K562 (cell line): ENCODE results near the gene SAV1. TPM values are rescaled to one million over a fixed set of nuclear protein-coding genes. Genes with fewer than 3 reads are reported as not detected.

Experiments used
- ATAC-seq: fragments of 200-7000 bp; cut with Tn5 transposase; 3 replicates; pipeline ENCODE4 v1.9.1; 2020; ENCODE audit warnings: moderate library complexity
- BruUV-seq: library from RNA; stranded (reverse); fragments of 400-500 nt; replicated peaks from 2 replicates; lab custom pipeline; 2021; lab: Mats Ljungman, UMichigan
- CTCF ChIA-PET: fragments of 300-600 bp; formaldehyde crosslinking; extraction: SDS; loops from one replicate; lab custom pipeline; 2021; ENCODE audit warnings: low intra/inter-chr PET ratio; lab: Yijun Ruan, JAX
- POLR2A ChIA-PET: fragments of 300-600, 350-650 bp; sonication (Branson Sonifier 250); formaldehyde crosslinking; extraction: SDS; loops from one replicate; lab custom pipeline; 2021; ENCODE audit warnings: antibody characterized with exemption, inconsistent platforms; lab: Yijun Ruan, JAX
- DNase-seq, 4 experiments: peaks; one replicate each; pipeline versions ENCODE4 v3.0.0 to v3.0.0-alpha.2; 2011 to 2018; ENCODE audit warnings: low spot score in 3 of 4, mixed read lengths in 3 of 4; ENCODE audit errors: extremely low read depth in 1 of 4
- FAIRE-seq: peaks from 2 replicates; lab custom pipeline; 2011; peaks lifted over from hg19 to GRCh38; lab: Jason Lieb, UNC
- H2AFZ ChIP-seq: 2 replicates; pipeline ENCODE4 v1.6.0; 2011; ENCODE audit warnings: low read depth, low read length, control low read depth, inconsistent platforms
- H3K27ac ChIP-seq: fragments of 200-600 bp; 3 replicates; pipeline ENCODE4 v1.8.0; 2011; ENCODE audit warnings: low read depth, mild to moderate bottlenecking, control low read depth, inconsistent platforms, low read length, moderate library complexity, mixed read lengths; ENCODE audit errors: extremely low read depth
- H3K27me3 ChIP-seq, 2 experiments: fragments of 300-600 bp in 1 of 2; 2 replicates in 1 of 2; 3 replicates in 1 of 2; pipeline versions ENCODE4 v1.6.0 to v1.8.0; 2011; ENCODE audit warnings: inconsistent platforms in 2 of 2, low read length in 2 of 2, mild to moderate bottlenecking in 1 of 2, mixed read lengths in 1 of 2, moderate library complexity in 1 of 2; ENCODE audit not compliant: control insufficient read depth in 2 of 2, insufficient read depth in 2 of 2
- H3K36me3 ChIP-seq: fragments of 300-600 bp; 3 replicates; pipeline ENCODE4 v1.8.0; 2011; ENCODE audit warnings: mild to moderate bottlenecking, low read length, inconsistent platforms; ENCODE audit not compliant: control insufficient read depth, insufficient read depth
- H3K4me1 ChIP-seq, 2 experiments: fragments of 200-600 bp in 1 of 2; replicated peaks in 1 of 2; 2 replicates in 1 of 2; 3 replicates in 1 of 2; pipeline versions ENCODE4 v1.5.1 to v1.8.0; 2011; ENCODE audit warnings: inconsistent platforms in 2 of 2, low read length in 2 of 2, mild to moderate bottlenecking in 1 of 2, mixed read lengths in 1 of 2, moderate library complexity in 1 of 2; ENCODE audit not compliant: control insufficient read depth in 2 of 2, insufficient read depth in 2 of 2
- H3K4me2 ChIP-seq: 2 replicates; pipeline ENCODE4 v1.6.1; 2011; ENCODE audit warnings: low read length, control low read depth, inconsistent platforms, mixed read lengths; ENCODE audit not compliant: insufficient read depth
- H3K4me3 ChIP-seq: fragments of 200-600 bp; sonication (generic), shearing (Covaris generic); 2 replicates; pipeline ENCODE4 v1.5.1; 2016; ENCODE audit warnings: control low read depth, inconsistent platforms
- H3K79me2 ChIP-seq: fragments of 200-600 bp; 3 replicates; pipeline ENCODE4 v1.8.0; 2011; ENCODE audit warnings: low read length, inconsistent platforms; ENCODE audit not compliant: control insufficient read depth, insufficient read depth
- H3K9ac ChIP-seq, 2 experiments: 2 replicates each; pipeline versions ENCODE4 v1.6.0 to v1.6.1; 2011; ENCODE audit warnings: low read depth in 2 of 2, low read length in 2 of 2, control low read depth in 1 of 2, inconsistent platforms in 1 of 2, mild to moderate bottlenecking in 1 of 2, mixed read lengths in 1 of 2; ENCODE audit not compliant: insufficient read depth in 1 of 2
- H3K9me1 ChIP-seq: one replicate; pipeline ENCODE4 v1.6.0; 2011; ENCODE audit warnings: inconsistent platforms, mild to moderate bottlenecking, low read length, moderate library complexity; ENCODE audit not compliant: control insufficient read depth, insufficient read depth
- H3K9me3 ChIP-seq: replicated peaks from 2 replicates; pipeline ENCODE4 v1.5.1; 2011; ENCODE audit warnings: low read depth, low read length, inconsistent platforms; ENCODE audit not compliant: control insufficient read depth, insufficient read depth
- H4K20me1 ChIP-seq: replicated peaks from 2 replicates; pipeline ENCODE4 v1.6.1; 2011; ENCODE audit warnings: low read length, inconsistent platforms, mixed read lengths; ENCODE audit not compliant: control insufficient read depth, insufficient read depth
- C11orf30 ChIP-seq: fragments of 450-650 bp; IDR thresholded peaks from 2 replicates; pipeline ENCODE4 v1.6.1; 2016; ENCODE audit warnings: low read depth, mild to moderate bottlenecking
- DLX4 ChIP-seq: fragments of 250-450 bp; sonication (Bioruptor Pico); IDR thresholded peaks from 2 replicates; pipeline ENCODE4 v1.6.1; 2021; ENCODE audit warnings: mild to moderate bottlenecking
- HOXB6 ChIP-seq: fragments of 250-450 bp; sonication (Bioruptor Pico); IDR thresholded peaks from 2 replicates; pipeline ENCODE4 v1.5.1; 2022; ENCODE audit warnings: mild to moderate bottlenecking, borderline replicate concordance
- KDM4B ChIP-seq, 2 experiments: fragments of 450-650 bp in 1 of 2; sonication (generic) in 1 of 2; IDR thresholded peaks; 2 replicates each; pipeline ENCODE4 v1.6.1; 2016 to 2017; ENCODE audit warnings: borderline replicate concordance in 2 of 2, antibody characterized with exemption in 1 of 2, low read depth in 1 of 2, mild to moderate bottlenecking in 1 of 2
- NFXL1 ChIP-seq: fragments of 450-650 bp; formaldehyde crosslinking; IDR thresholded peaks from 2 replicates; pipeline ENCODE4 v1.4.0; 2021; ENCODE audit warnings: mild to moderate bottlenecking
- PURB ChIP-seq: sonication (generic); formaldehyde crosslinking; IDR thresholded peaks from 2 replicates; pipeline ENCODE4 v1.9.0; 2021; ENCODE audit warnings: low read depth, mild to moderate bottlenecking, missing genetic modification reagents
- ZNF3 ChIP-seq: fragments of 250-450 bp; sonication (Bioruptor Pico); IDR thresholded peaks from 2 replicates; pipeline ENCODE4 v1.5.0; 2021; ENCODE audit warnings: mild to moderate bottlenecking, moderate library complexity
- ZNF408 ChIP-seq: fragments of 250-450 bp; sonication (Bioruptor Pico); IDR thresholded peaks from 2 replicates; pipeline ENCODE4 v1.4.0; 2020; ENCODE audit warnings: low read depth, mild to moderate bottlenecking, moderate library complexity
- ZNF609 ChIP-seq: sonication (generic); formaldehyde crosslinking; IDR thresholded peaks from 2 replicates; pipeline ENCODE4 v1.8.1; 2023; ENCODE audit warnings: missing genetic modification reagents, mild to moderate bottlenecking, borderline replicate concordance
- ZNF655 ChIP-seq: fragments of 250-450 bp; sonication (Bioruptor Pico); IDR thresholded peaks from 2 replicates; pipeline ENCODE4 v1.5.0; 2021
- ZNF717 ChIP-seq: fragments of 250-450 bp; sonication (Bioruptor Pico); IDR thresholded peaks from 2 replicates; pipeline ENCODE4 v1.5.0; 2021
- WGBS: fragments of 100-300 bp; shearing (Covaris generic); methylation state at CpG from one replicate; pipeline ENCODE4 v1.1.6; 2016; ENCODE audit warnings: low coverage, mixed read lengths; ENCODE audit not compliant: insufficient coverage; ENCODE audit errors: missing lambda C conversion rate; 5-methylcytosine and 5-hydroxymethylcytosine counted together
- in situ Hi-C: fragments of 300-500 bp; cut with MboI; formaldehyde crosslinking; loops from 4 replicates; pipeline ENCODE4 v1.15.0; 2018; ENCODE audit warnings: inconsistent platforms, mixed read lengths
- intact Hi-C: fragments of 100-400 bp; cut with micrococcal nuclease; formaldehyde crosslinking; loops from 2 replicates; pipeline ENCODE4 v1.14.2; 2022
- polyA plus RNA-seq, 8 experiments: library from polyadenylated mRNA; depleted of rRNA in 4 of 8; stranded (reverse) in 5 of 8; unstranded in 3 of 8; fragments of >200 nt; fragmentation: Nextera tagmentation in 2 of 8; fragmentation: Illumina TruSeq in 1 of 8; extraction: Ambion mirVana in 2 of 8; extraction: Trizol in 1 of 8; gene quantifications; 2 replicates each; pipeline versions ENCODE4 v1.2.1 to v1.2.3, GENCODE V29; 2011 to 2014; ENCODE audit warnings: inconsistent platforms in 1 of 8, missing spikeins in 1 of 8
- total RNA-seq, 7 experiments: library from RNA; depleted of rRNA in 6 of 7; stranded (reverse); fragments of >200 nt in 6 of 7; fragmentation: Illumina TruSeq in 2 of 7; extraction: Trizol in 2 of 7; gene quantifications; 2 replicates each; pipeline versions ENCODE4 v1.2.1 to v1.2.3, GENCODE V29; 2011 to 2021; ENCODE audit warnings: low replicate concordance in 1 of 7
- TF ChIP-seq, protein P1 (sequence below): sonication (generic); formaldehyde crosslinking; IDR thresholded peaks from 2 replicates; pipeline ENCODE4 v1.8.0; 2022; ENCODE audit warnings: missing genetic modification reagents, mild to moderate bottlenecking, borderline replicate concordance
- TF ChIP-seq, protein P2 (sequence below): fragments of 450-650 bp; IDR thresholded peaks from 2 replicates; pipeline ENCODE4 v1.6.1; 2016; ENCODE audit warnings: antibody characterized with exemption

SAV1 gene
- total and polyA plus RNA-seq, 9 of the 15 experiments (the other 6 are each of a cell fraction or from before 2014, with no cell fraction given): 6.5 to 18.1 (median 16.1) TPM

- WGBS: 38% methylated on average over 2 of the region's 2 CpGs
- Histone ChIP-seq H3K27ac (no peak overlapping the region), H4K20me1 (no peaks in the 10 kb centered on the region), H2AFZ (no peak overlapping the region), H3K9me3 (no peaks in the 10 kb centered on the region), H3K4me2 (no peak overlapping the region), H3K79me2 (no peaks in the 10 kb centered on the region), H3K4me1 (no peaks in the 10 kb centered on the region; a peak in 1 of 5 replicates), H3K36me3 (no peaks in the 10 kb centered on the region), H3K27me3 (no peaks in the 10 kb centered on the region), H3K4me3 (no peak overlapping the region), H3K9me1 (no peaks in the 10 kb centered on the region), H3K9ac (no peak overlapping the region)
- no peak for ATAC-seq
- POLR2A ChIA-PET: no interaction called here
- CTCF ChIA-PET: no interaction called here
- intact Hi-C loops: no loop called here
- in situ Hi-C loops: no loop called here
- no TSS peak for BruUV-seq
- no peak for FAIRE-seq
- no peak for DNase-seq
- no peak for TF ChIP-seq HOXB6 (CRISPR knock-in tag)
- TF ChIP-seq ZNF3 (CRISPR knock-in tag): no peak
- TF ChIP-seq, protein P1, sequence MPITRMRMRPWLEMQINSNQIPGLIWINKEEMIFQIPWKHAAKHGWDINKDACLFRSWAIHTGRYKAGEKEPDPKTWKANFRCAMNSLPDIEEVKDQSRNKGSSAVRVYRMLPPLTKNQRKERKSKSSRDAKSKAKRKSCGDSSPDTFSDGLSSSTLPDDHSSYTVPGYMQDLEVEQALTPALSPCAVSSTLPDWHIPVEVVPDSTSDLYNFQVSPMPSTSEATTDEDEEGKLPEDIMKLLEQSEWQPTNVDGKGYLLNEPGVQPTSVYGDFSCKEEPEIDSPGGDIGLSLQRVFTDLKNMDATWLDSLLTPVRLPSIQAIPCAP (CRISPR knock-in tag): no peak
- no peak for TF ChIP-seq C11orf30
- no peak for TF ChIP-seq ZNF408 (CRISPR knock-in tag)
- TF ChIP-seq DLX4 (CRISPR knock-in tag): no peak
- no peak for TF ChIP-seq PURB (CRISPR knock-in tag)
- TF ChIP-seq, protein P2, sequence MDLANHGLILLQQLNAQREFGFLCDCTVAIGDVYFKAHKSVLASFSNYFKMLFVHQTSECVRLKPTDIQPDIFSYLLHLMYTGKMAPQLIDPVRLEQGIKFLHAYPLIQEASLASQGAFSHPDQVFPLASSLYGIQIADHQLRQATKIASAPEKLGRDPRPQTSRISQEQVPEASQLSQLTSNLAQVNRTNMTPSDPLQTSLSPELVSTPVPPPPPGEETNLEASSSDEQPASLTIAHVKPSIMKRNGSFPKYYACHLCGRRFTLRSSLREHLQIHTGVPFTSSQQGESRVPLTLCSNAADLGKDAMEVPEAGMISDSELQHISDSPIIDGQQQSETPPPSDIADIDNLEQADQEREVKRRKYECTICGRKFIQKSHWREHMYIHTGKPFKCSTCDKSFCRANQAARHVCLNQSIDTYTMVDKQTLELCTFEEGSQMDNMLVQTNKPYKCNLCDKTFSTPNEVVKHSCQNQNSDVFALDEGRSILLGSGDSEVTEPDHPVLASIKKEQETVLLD: no peak
- TF ChIP-seq KDM4B (IDR thresholded peaks at IDR 0.05; ENCODE audit: borderline replicate concordance in 2 of 2, low read depth in 1 of 2): no peak
- no peak for TF ChIP-seq ZNF609 (CRISPR knock-in tag)
- no peak for TF ChIP-seq ZNF717
- no peak for TF ChIP-seq NFXL1
- no peak for TF ChIP-seq ZNF655 (CRISPR knock-in tag)
Measured at GRCh38 chr14:50675597-50675996, 7.5 kb upstream of the SAV1 start.
